ENCODE results near the gene PIGH.
"Not testable (repeated sequence)": the region's sequence is repeated elsewhere in the genome, so short reads cannot be mapped to it uniquely, and the experiment has no call there.

Gene PIGH

DNA sequence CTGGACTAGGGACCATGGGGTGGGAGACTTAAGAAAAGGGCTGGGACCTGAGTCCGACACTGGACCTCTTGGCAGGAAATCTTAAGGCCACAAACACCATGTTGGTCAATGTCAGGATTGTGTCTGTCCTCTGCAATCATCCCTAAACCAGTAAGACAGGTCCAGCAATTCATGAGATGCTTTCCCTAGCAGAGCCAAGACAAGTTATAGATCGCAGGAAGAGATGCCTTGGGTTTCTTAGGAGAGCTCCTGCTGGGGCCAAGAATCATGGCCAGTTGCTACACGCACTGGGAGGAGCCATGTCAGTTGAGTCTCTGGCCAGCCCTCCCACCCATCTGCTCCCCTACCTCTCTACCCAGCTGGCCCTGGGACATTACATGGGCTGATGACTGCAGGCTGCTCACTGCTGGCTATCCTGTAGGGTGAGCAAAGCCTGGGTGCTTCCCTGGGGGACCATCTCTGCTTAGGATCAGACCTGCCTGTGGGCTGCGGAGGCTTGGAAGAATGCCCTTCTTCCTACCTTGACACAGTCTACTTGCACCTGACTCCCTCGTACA, 52.8 kb downstream of the PIGH start:
- no peak for DNase-seq

DNA sequence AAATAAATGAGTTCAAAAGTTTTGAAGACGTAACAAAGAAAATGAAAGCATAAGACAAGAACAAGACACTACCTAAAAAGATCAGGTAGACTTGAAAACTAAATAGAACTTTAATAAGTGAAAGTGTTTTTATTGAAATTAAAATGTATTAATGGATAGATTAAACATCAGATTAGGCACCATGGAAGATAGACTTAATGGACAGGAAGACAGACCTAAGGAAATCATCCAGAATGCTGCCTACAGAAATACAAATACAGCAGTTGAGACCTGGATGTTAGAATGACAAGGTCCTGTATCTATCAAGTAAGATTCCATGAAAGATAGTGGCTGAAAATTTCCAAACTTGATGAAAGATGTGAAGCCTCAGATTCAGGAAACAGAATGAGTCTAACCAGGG, 55.5 kb downstream of the PIGH start:
- DNase-seq = no peak

DNA sequence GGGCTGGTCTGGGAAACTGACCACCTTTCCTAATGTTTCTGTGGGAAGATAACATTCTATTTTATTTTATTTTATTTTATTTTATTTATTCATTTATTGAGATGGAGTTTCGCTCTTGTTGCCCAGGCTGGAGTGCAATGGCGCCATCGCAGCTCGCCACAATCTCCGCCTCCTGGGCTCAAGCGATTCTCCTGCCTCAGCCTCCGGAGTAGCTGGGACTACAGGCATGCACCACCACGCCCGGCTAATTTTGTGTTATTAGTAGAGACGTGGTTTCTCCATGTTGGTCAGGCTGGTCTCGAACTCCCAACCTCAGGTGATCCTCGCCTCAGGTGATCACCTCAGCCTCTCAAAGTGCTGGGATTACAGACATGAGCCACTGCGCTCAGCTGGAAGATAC, 57.4 kb downstream of the PIGH start:
- not testable (repeated sequence) for DNase-seq

DNA sequence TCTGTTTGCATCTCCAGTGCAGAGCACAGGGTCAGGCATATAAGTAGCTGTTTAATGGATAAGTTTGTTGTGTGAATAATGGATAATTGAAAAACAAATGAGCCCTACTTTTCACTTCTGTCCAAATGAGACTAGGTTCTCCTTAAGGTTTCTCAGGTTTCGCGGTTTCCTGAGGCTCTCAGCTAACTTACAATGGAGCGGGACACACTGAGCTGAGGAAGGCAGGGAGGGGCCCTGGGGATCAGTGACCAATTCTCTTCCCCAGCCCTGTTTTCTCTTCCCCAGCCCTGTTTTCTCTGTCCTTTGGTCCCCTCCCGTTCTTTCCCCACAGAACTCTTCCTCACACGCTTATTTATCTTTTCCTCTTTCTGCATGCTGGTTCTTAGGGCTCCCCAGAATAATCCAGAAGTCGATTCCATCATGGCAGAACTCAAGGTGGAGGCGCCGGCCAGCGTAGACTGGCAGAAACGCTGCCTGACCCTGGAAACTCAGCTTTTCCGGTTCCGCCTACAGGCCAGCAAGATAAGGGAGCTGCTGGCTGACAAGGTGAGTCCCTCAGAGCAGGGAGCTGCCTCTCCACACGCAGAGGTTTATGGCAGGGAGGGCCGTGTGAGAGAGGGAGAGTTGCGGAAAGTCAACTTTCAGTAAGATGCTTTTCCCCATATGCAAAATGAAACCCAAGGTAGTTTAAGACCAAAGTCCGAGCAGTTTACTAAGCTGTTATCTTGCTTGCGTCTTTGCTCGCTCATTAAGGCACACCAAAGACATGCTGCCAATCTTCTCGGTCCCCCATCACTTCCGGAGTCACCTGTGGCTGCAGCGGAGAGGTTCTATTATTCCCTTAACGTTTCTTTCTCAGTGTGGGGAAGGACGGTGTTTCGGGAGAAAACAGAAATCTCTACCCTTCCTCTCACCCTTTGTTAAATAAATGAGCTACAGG, 58.4 kb downstream of the PIGH start:
- no peak for DNase-seq
